SK-N-MC (cell line): Measurements from ENCODE around the gene OR1F1.
"Not testable (repeated sequence)": the region's sequence is repeated elsewhere in the genome, so short reads cannot be mapped to it uniquely, and the experiment has no call there.

Source experiments
- DNase-seq: peaks from one replicate; pipeline ENCODE4 v3.0.0-alpha.2; 2011; ENCODE audit warnings: low read depth, low spot score
- H3K27ac ChIP-seq: fragments of 200-600 bp; sonication (generic); 2 replicates; pipeline ENCODE4 v1.5.1; 2016; ENCODE audit warnings: mixed run types
- H3K36me3 ChIP-seq: fragments of 200-600 bp; sonication (generic); 2 replicates; pipeline ENCODE4 v1.6.1; 2017; ENCODE audit warnings: antibody characterized with exemption, low read length, mixed read lengths; ENCODE audit not compliant: insufficient read depth
- H3K4me3 ChIP-seq: fragments of 200-600 bp; sonication (generic); 2 replicates; pipeline ENCODE4 v1.5.1; 2016
- H3K9ac ChIP-seq: fragments of 200-600 bp; sonication (generic); 2 replicates; pipeline ENCODE4 v1.8.0; 2017; ENCODE audit warnings: mixed run types, mixed read lengths; ENCODE audit not compliant: insufficient read length
- H3K9me3 ChIP-seq: fragments of 200-600 bp; sonication (generic); 2 replicates; pipeline ENCODE4 v1.6.1; 2017; ENCODE audit warnings: low read depth, mild to moderate bottlenecking, antibody characterized with exemption, low read length, moderate library complexity, mixed read lengths
- EZH2 ChIP-seq: fragments of 200-600 bp; sonication (generic); IDR thresholded peaks from one replicate; pipeline ENCODE4 v1.6.1; 2017; ENCODE audit warnings: antibody characterized with exemption
- FOXP2 ChIP-seq: optimal IDR thresholded peaks from 2 replicates; pipeline ENCODE3; 2011; ENCODE audit warnings: mild to moderate bottlenecking, moderate library complexity; ENCODE audit not compliant: insufficient read depth; ENCODE audit errors: extremely low read length, control extremely low read depth
- POLR2AphosphoS5 ChIP-seq: IDR thresholded peaks from 2 replicates; pipeline ENCODE4 v1.6.1; 2012; ENCODE audit warnings: mild to moderate bottlenecking, low read depth, low read length, borderline replicate concordance

The OR1F1 gene

DNA sequence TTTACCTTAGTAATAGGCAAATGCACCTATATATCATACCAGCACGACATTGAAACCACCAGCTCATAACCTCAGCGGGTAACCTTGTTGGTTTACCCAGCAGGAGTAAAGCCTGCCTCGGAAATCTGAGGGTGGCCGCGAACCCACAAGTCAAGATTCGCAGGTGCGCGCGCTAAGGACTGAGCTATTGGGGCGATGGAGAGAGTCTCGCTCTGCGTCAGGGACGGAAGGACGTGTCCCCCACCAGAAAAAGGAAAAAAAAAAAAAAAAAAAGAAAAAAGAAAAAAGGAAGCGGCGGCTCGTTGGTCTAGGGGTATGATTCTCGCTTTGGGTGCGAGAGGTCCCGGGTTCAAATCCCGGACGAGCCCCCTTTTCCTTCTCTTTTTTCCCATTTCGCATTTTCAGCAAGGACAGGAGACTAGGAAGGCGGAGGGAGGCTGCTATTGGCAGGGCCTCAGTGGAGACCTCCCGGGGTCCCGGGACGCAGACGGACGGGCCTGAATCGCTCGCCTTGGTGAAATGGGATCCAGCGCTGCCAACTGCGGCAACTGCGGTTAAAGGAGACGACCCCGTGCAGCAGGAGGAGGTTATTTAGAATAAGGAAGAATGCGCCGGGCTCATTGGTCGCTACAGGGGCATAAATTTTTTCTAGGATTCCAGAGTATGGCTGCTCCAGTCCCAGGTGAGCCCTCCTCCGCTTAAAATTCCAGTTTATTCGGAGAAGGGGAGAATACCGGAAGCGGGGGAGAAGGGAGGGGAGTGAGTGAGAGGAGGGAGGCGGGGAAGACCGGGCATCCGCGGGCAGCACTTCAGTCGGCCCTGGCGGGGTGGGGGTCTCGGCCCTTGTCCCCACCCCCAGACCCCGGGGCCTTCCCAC lies at the start of gene OR1F1:
Gene OR1F1 (plus strand): TSS at position 407 of the 877 bp plus-strand sequence.
- peak; percentile 65 for DNase-seq
- H3K36me3 ChIP-seq, result no peaks in the 10 kb centered on the region
- no peak for TF ChIP-seq FOXP2
- no peak for TF ChIP-seq EZH2
- no peak for TF ChIP-seq POLR2AphosphoS5
- H3K4me3 ChIP-seq, result peak within 1 kb of the TSS; percentile 98
- no peaks in the 10 kb centered on the region for H3K9me3 ChIP-seq
- H3K27ac ChIP-seq, result peak within 1 kb of the TSS; percentile 38; the same call in 1 of the 2 replicates
- peak within 1 kb of the TSS; percentile 81 for H3K9ac ChIP-seq

DNA sequence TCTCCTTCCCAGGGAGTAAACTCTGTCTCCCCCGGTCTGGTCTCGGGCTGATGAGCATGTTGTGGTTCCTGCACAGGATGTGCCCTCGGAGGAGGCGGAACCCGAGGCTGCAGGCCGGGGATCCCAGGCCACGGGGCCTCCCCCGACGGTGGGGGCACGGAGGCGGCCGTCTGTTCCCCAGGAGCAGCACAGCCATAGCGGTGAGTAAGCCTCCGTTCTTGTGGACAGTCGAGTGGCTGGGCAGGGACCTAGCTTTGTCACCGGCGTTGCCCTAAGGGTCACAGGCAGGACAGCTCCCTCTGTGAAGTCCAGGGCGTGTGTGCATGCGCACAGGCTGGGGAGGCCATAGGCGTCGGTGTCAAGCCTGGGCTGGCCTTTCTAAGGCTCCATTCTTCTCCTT lies 49.7 kb upstream of the OR1F1 start:
- Histone ChIP-seq H3K9ac (no peak overlapping the region), H3K4me3 (no peak overlapping the region), H3K9me3 (no peaks in the 10 kb centered on the region), H3K36me3 (no peaks in the 10 kb centered on the region), H3K27ac (no peak overlapping the region)
- no peak for TF ChIP-seq EZH2
- no peak for TF ChIP-seq FOXP2
- no peak for TF ChIP-seq POLR2AphosphoS5
- no peak for DNase-seq

DNA sequence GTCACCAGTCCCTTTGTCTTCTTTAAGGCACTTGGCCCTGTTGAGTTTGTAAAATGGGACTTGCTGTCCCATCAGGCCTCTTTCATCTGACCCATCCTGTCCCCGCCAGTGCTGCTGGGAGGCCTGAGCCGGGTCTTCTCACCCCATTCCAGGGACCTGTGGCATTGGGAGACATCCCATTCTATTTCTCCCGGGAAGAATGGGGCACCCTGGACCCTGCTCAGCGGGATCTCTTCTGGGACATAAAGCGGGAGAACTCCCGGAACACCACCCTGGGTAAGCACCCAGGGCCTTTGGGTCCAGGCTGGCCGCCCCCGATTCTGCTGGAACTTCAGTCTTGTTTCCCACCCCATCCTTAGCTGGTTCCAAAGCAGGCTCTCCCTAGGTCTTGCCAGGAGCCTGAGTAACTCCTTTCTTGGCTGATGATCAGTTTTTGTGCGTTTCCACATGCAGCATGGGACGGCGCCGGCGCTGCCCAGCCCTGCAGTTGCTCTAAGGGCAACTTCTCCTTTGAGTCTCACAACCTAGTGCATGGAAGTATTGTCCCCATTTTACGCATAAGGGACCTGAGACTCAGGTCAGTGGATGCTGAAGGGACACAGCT lies 49.1 kb upstream of the OR1F1 start:
- Histone ChIP-seq H3K9ac (no peak overlapping the region), H3K27ac (no peak overlapping the region), H3K36me3 (no peaks in the 10 kb centered on the region), H3K4me3 (no peak overlapping the region), H3K9me3 (no peaks in the 10 kb centered on the region)
- TF ChIP-seq POLR2AphosphoS5 (no peak), EZH2 (no peak), FOXP2 (no peak)
- no peak for DNase-seq

DNA sequence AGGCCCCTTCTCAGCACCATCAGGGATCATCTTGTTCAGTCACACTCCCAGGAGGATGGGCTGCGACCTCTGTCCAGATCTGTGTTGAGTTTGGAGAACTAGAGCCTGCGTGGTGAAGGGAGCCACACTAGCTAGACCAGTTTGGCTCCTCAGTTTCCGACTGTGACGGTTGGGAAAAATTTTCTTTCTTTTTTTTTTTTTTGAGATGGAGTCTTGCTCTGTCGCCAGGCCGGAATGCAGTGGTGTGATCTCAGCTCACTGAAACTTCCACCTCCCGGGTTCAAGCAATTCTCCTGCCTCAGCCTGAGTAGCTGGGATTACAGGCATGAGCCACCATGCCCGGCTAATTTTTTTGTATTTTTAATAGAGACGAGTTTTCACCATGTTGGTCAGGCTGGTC lies 48.4 kb upstream of the OR1F1 start:
- H3K9ac ChIP-seq, DNase-seq, H3K9me3 ChIP-seq, H3K4me3 ChIP-seq, H3K27ac ChIP-seq, H3K36me3 ChIP-seq: not testable (repeated sequence)

GRCh38 chr16:3140603-3141427 lies 47.2 kb upstream of the OR1F1 start:
- DNase-seq, result no peak

GRCh38 chr16:3141781-3142311 lies 46.2 kb upstream of the OR1F1 start:
- Histone ChIP-seq H3K27ac (no peak overlapping the region), H3K36me3 (no peaks in the 10 kb centered on the region), H3K9me3 (no peaks in the 10 kb centered on the region), H3K9ac (no peak overlapping the region), H3K4me3 (no peak overlapping the region)
- TF ChIP-seq FOXP2 (no peak), EZH2 (no peak), POLR2AphosphoS5 (no peak)
- DNase-seq, result no peak

More at GRCh38 chr16:3140603-3141427, 47.2 kb upstream of the OR1F1 start:
- TF ChIP-seq EZH2 (no peak), FOXP2 (no peak)
- no peak overlapping the region for H3K9ac ChIP-seq
- H3K27ac ChIP-seq, result no peak overlapping the region
- H3K9me3 ChIP-seq, result no peaks in the 10 kb centered on the region
- no peak overlapping the region for H3K4me3 ChIP-seq
- no peaks in the 10 kb centered on the region for H3K36me3 ChIP-seq

GRCh38 chr16:3142327-3142726 lies 45.7 kb upstream of the OR1F1 start:
- H3K9ac ChIP-seq, result no peak overlapping the region
- H3K9me3 ChIP-seq, result no peaks in the 10 kb centered on the region
- H3K27ac ChIP-seq, result no peak overlapping the region
- no peaks in the 10 kb centered on the region for H3K36me3 ChIP-seq
- no peak for DNase-seq
- H3K4me3 ChIP-seq, result no peak overlapping the region
- no peak for TF ChIP-seq POLR2AphosphoS5
- TF ChIP-seq EZH2, result no peak
- TF ChIP-seq FOXP2, result no peak

DNA sequence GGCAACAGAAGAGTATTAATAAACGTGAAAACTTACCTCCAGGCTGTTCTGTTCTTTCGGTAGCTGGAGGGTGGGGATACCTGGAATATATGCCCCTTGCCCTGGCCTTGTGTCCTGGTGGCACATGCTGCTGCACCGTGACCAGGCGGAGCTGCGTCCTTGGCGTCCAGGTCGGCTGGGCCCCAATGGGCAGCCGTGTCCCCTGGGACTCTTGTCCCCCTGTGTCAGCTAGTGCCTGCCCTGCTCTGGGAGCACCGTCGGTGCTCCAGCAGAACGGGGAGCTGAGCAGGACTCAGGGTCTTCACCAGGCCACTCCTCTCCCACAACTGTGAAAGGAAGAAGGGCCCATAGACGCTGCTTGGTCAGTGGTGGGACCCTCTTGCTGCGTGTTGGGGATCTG lies 45.2 kb upstream of the OR1F1 start:
- Histone ChIP-seq H3K9ac (no peak overlapping the region), H3K9me3 (no peaks in the 10 kb centered on the region), H3K27ac (no peak overlapping the region), H3K36me3 (no peaks in the 10 kb centered on the region), H3K4me3 (no peak overlapping the region)
- DNase-seq, result no peak
- TF ChIP-seq EZH2 (no peak), FOXP2 (no peak), POLR2AphosphoS5 (no peak)
